ENCODE measurements around the gene VGLL4.
A peak's percentile ranks its signal among the peaks of the same experiment; 100 is the strongest.

The VGLL4 gene

GRCh38 chr3:11627612-11628011, 16.1 kb downstream of the VGLL4 start:
- DNase-seq = no peak

- no peak for DNase-seq
Observed at GRCh38 chr3:11626084-11626463, 17.6 kb downstream of the VGLL4 start.

GRCh38 chr3:11625376-11626083, 18.2 kb downstream of the VGLL4 start:
- no peak for DNase-seq

- peak; percentile 17 for DNase-seq
Observed at GRCh38 chr3:11624704-11625375, 18.9 kb downstream of the VGLL4 start.

- peak; percentile 70 for DNase-seq
Observed at GRCh38 chr3:11624161-11624560, 19.6 kb downstream of the VGLL4 start.

- no peak for DNase-seq
Observed at GRCh38 chr3:11622586-11623550, 20.8 kb downstream of the VGLL4 start.

- DNase-seq = no peak
Observed at GRCh38 chr3:11621077-11621476, 22.6 kb downstream of the VGLL4 start.

- no peak for DNase-seq
Observed at GRCh38 chr3:11619946-11620652, 23.6 kb downstream of the VGLL4 start.

- DNase-seq = no peak
Observed at GRCh38 chr3:11619461-11619860, 24.3 kb downstream of the VGLL4 start.

- DNase-seq = no peak
Observed at GRCh38 chr3:11618904-11619303, 24.8 kb downstream of the VGLL4 start.

- no peak for DNase-seq
Observed at GRCh38 chr3:11616551-11616950, 27.2 kb downstream of the VGLL4 start.

GRCh38 chr3:11613851-11614487, 29.7 kb downstream of the VGLL4 start:
- no peak for DNase-seq

- no peak for DNase-seq
Observed at GRCh38 chr3:11613319-11613718, 30.4 kb downstream of the VGLL4 start.

- no peak for DNase-seq
Observed at GRCh38 chr3:11612515-11613188, 31.1 kb downstream of the VGLL4 start.

- DNase-seq = no peak
Observed at GRCh38 chr3:11611341-11611799, 32.3 kb downstream of the VGLL4 start.

- no peak for DNase-seq
Observed at GRCh38 chr3:11610700-11611275, 32.9 kb downstream of the VGLL4 start.

GRCh38 chr3:11610044-11610671, 33.6 kb downstream of the VGLL4 start:
- no peak for DNase-seq

GRCh38 chr3:11609481-11609880, 34.2 kb downstream of the VGLL4 start:
- DNase-seq = no peak

- no peak for DNase-seq
Observed at GRCh38 chr3:11607816-11608215, 35.9 kb downstream of the VGLL4 start.

GRCh38 chr3:11606865-11607440, 36.8 kb downstream of the VGLL4 start:
- no peak for DNase-seq
